B cell (primary cell): ENCODE measurements around the gene OSTC.

Experiments used
- CTCF ChIP-seq: fragments of 200-600 bp; IDR thresholded peaks from one replicate; pipeline ENCODE4 v1.8.0; 2022; ENCODE audit warnings: antibody characterized with exemption, mild to moderate bottlenecking
- EZH2 ChIP-seq: IDR thresholded peaks from 2 replicates; pipeline ENCODE4 v1.6.1; 2012; ENCODE audit warnings: borderline replicate concordance, low read depth, mild to moderate bottlenecking, moderate library complexity, low read length; ENCODE audit not compliant: insufficient read depth, poor library complexity, severe bottlenecking

GRCh38 chr4:108620101-108620932 lies 30.1 kb upstream of the OSTC start, which contains the start of gene RPL34:
- TF ChIP-seq CTCF (no peak), EZH2 (no peak)
